ENCODE data around the gene RPL13. TPM values are rescaled to one million over a fixed set of nuclear protein-coding genes. Genes with fewer than 3 reads are reported as not detected.

Gene RPL13
- total and polyA plus RNA-seq, 2 of the 13 experiments (the other 11 are each of a cell fraction or from before 2014, with no cell fraction given), result 2,988 to 4,411 TPM

GRCh38 chr16:89565506-89566372, 5.3 kb downstream of the RPL13 start (continued):
- peak; percentile 60; the same call in 1 of the 2 replicates for TF ChIP-seq BRF2 (CRISPR knock-in tag; IDR thresholded peaks at IDR 0.05)
- TF ChIP-seq NFRKB (IDR thresholded peaks at IDR 0.05), result no peak
- TF ChIP-seq ZMYM4 (CRISPR knock-in tag; IDR thresholded peaks at IDR 0.05), result peak; percentile 61; the same call in 1 of the 2 replicates
- peak; percentile 88 for TF ChIP-seq ZNF839 (CRISPR knock-in tag; IDR thresholded peaks at IDR 0.05; ENCODE audit: borderline replicate concordance)
- TF ChIP-seq HDAC1 (CRISPR knock-in tag; IDR thresholded peaks at IDR 0.05), result peak; percentile 67
- no peak for TF ChIP-seq CHD2 (IDR thresholded peaks at IDR 0.05; ENCODE audit: low read depth, low read length)
- no peak for TF ChIP-seq HIC2 (CRISPR knock-in tag; IDR thresholded peaks at IDR 0.05; ENCODE audit: low read depth)
- no peak; the same call in 1 of the 2 replicates for TF ChIP-seq ZBTB7A (CRISPR knock-in tag; IDR thresholded peaks at IDR 0.05)
- TF ChIP-seq GRHL1 (CRISPR knock-in tag; conservative IDR thresholded peaks at IDR 0.05), result no peak
- TF ChIP-seq MXD3 (CRISPR knock-in tag; IDR thresholded peaks at IDR 0.05), result peak; percentile 55; the same call in 1 of the 2 replicates
- no peak for TF ChIP-seq TIGD3 (CRISPR knock-in tag; IDR thresholded peaks at IDR 0.05; ENCODE audit: borderline replicate concordance)
- peak; percentile 79; the same call in 1 of the 2 replicates for TF ChIP-seq ZNF83 (CRISPR knock-in tag; IDR thresholded peaks at IDR 0.05; ENCODE audit: borderline replicate concordance)
- no peak; the same call in 1 of the 2 replicates for TF ChIP-seq JUND (CRISPR knock-in tag; IDR thresholded peaks at IDR 0.05)
